Fibroblast of lung (primary cell): ENCODE results near the gene LIPK. TPM values are rescaled to one million over a fixed set of nuclear protein-coding genes. Genes with fewer than 3 reads are reported as not detected.

Experiments
- DNase-seq, 2 donors: peaks; one replicate each; pipeline versions ENCODE4 v3.0.0 to v3.0.0-alpha.2; 2010; ENCODE audit warnings: low read depth in 2 of 2
- H2AFZ ChIP-seq: 2 replicates; pipeline ENCODE4 v1.5.1; 2012; ENCODE audit warnings: low read length, control low read depth, inconsistent platforms
- H3K27ac ChIP-seq: 2 replicates; pipeline ENCODE4 v1.5.1; 2011; ENCODE audit warnings: low read length, control low read depth; ENCODE audit not compliant: insufficient read depth
- H3K27me3 ChIP-seq: 2 replicates; pipeline ENCODE4 v1.5.1; 2011; ENCODE audit warnings: mild to moderate bottlenecking, low read length; ENCODE audit not compliant: control insufficient read depth, insufficient read depth
- H3K36me3 ChIP-seq: 2 replicates; pipeline ENCODE4 v1.5.1; 2011; ENCODE audit warnings: low read length; ENCODE audit not compliant: control insufficient read depth, insufficient read depth
- H3K4me1 ChIP-seq: 2 replicates; pipeline ENCODE4 v1.5.1; 2011; ENCODE audit warnings: low read length; ENCODE audit not compliant: control insufficient read depth, insufficient read depth; ENCODE audit errors: extremely low read depth
- H3K4me2 ChIP-seq: 2 replicates; pipeline ENCODE4 v1.5.1; 2011; ENCODE audit warnings: low read length, control low read depth; ENCODE audit not compliant: insufficient read depth; ENCODE audit errors: extremely low read depth
- H3K4me3 ChIP-seq, 4 experiments: fragments of 200-600 bp in 1 of 4; sonication (generic) in 1 of 4; replicated peaks in 1 of 4; 2 replicates each; pipeline ENCODE4 v1.5.1; 2011 to 2016; ENCODE audit warnings: low read length in 4 of 4, low read depth in 3 of 4, mild to moderate bottlenecking in 3 of 4, control low read depth in 2 of 4, inconsistent platforms in 1 of 4, mixed read lengths in 1 of 4; ENCODE audit not compliant: insufficient read depth in 1 of 4; ENCODE audit errors: control extremely low read depth in 1 of 4
- H3K79me2 ChIP-seq: 2 replicates; pipeline ENCODE4 v1.5.1; 2012; ENCODE audit warnings: mild to moderate bottlenecking, low read length, inconsistent platforms; ENCODE audit not compliant: control insufficient read depth, insufficient read depth
- H3K9ac ChIP-seq: 2 replicates; pipeline ENCODE4 v1.5.1; 2011; ENCODE audit warnings: mild to moderate bottlenecking, low read length, control low read depth; ENCODE audit not compliant: insufficient read depth
- H3K9me3 ChIP-seq: 2 replicates; pipeline ENCODE4 v1.5.1; 2012; ENCODE audit warnings: low read depth, low read length; ENCODE audit not compliant: control insufficient read depth, insufficient read depth
- H4K20me1 ChIP-seq: 2 replicates; pipeline ENCODE4 v1.5.1; 2011; ENCODE audit warnings: low read length; ENCODE audit not compliant: control insufficient read depth, insufficient read depth; ENCODE audit errors: extremely low read depth
- CTCF ChIP-seq, 2 donors: IDR thresholded peaks in 1 of 2; conservative IDR thresholded peaks in 1 of 2; 1 replicate in 1 of 2; 2 replicates in 1 of 2; pipeline ENCODE4 v1.5.1; 2011 to 2012; ENCODE audit warnings: low read length in 2 of 2, control low read depth in 1 of 2, inconsistent platforms in 1 of 2, low read depth in 1 of 2, mild to moderate bottlenecking in 1 of 2
- EZH2 ChIP-seq: IDR thresholded peaks from 2 replicates; pipeline ENCODE4 v1.5.1; 2012; ENCODE audit warnings: low read length, control low read depth, mild to moderate bottlenecking; ENCODE audit errors: missing control alignments
- polyA plus RNA-seq, 2 donors: library from polyadenylated mRNA; depleted of rRNA in 1 of 2; stranded (reverse) in 1 of 2; unstranded in 1 of 2; fragments of >200 nt; gene quantifications; 2 replicates each; pipeline ENCODE4 v1.2.1, GENCODE V29; 2011 to 2012; ENCODE audit warnings: missing spikeins in 1 of 2
- total RNA-seq: library from RNA; depleted of rRNA; stranded (reverse); fragments of >200 nt; gene quantifications from 2 replicates; pipeline ENCODE4 v1.2.1, GENCODE V29; 2014

Gene LIPK
- total and polyA plus RNA-seq, 2 donors (not counting 1 experiment from before 2014, with no cell fraction given) = not detected

- Histone ChIP-seq H3K9ac (no peak within 1 kb of the TSS), H3K36me3 (no peaks in the 10 kb centered on the region), H3K4me2 (no peak within 1 kb of the TSS), H3K27me3 (no peaks in the 10 kb centered on the region), H3K79me2 (no peaks in the 10 kb centered on the region), H4K20me1 (no peaks in the 10 kb centered on the region), H2AFZ (no peak within 1 kb of the TSS), H3K4me3 (no peak within 1 kb of the TSS), H3K9me3 (no peaks in the 10 kb centered on the region), H3K27ac (no peak within 1 kb of the TSS), H3K4me1 (no peaks in the 10 kb centered on the region)
- TF ChIP-seq EZH2 (no peak), CTCF (conservative IDR thresholded peaks at IDR 0.05 in 1 of 2, IDR thresholded peaks at IDR 0.05 in 1 of 2; ENCODE audit: low read depth in 1 of 2, low read length in 2 of 2) (no peak)
- no peak for DNase-seq
Measured at GRCh38 chr10:88759366-88760101, 53.5 kb downstream of the LIPK start, which contains the start of gene LIPN. Gene LIPN, plus strand, starts transcription at chr10:88760020. Its CDS starts 1,386 bp downstream, at chr10:88761406.

DNA sequence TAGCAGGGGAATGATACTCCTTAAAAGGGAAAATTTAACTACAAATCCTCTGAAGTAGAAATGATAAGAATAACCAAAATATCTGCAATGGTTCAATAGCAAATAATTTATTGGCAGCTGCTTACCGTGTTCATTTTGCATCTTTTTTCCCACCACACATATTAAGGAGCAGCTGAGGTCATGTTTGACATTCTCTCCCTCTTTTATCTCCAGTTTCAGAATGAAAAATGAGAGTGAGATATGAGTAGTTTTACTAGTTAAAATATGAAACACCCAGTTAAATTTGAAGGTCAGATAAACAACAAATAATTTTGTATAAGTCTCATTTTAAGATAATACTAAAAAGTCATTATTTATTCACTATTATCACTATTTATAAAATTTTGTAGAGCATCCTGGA is 56.9 kb downstream of the LIPK start:
- no peak overlapping the region for H3K9ac ChIP-seq
- H3K27me3 ChIP-seq = no peaks in the 10 kb centered on the region
- H3K4me3 ChIP-seq = no peak overlapping the region
- no peaks in the 10 kb centered on the region for H3K4me1 ChIP-seq
- no peak overlapping the region for H3K27ac ChIP-seq
- no peak overlapping the region for H3K4me2 ChIP-seq
- DNase-seq = no peak
- TF ChIP-seq CTCF (conservative IDR thresholded peaks at IDR 0.05 in 1 of 2, IDR thresholded peaks at IDR 0.05 in 1 of 2; ENCODE audit: low read depth in 1 of 2, low read length in 2 of 2) = no peak
- no peak for TF ChIP-seq EZH2
- H3K36me3 ChIP-seq = no peaks in the 10 kb centered on the region
- H2AFZ ChIP-seq = no peak overlapping the region
- no peaks in the 10 kb centered on the region for H4K20me1 ChIP-seq
- no peaks in the 10 kb centered on the region for H3K79me2 ChIP-seq
- H3K9me3 ChIP-seq = no peaks in the 10 kb centered on the region

GRCh38 chr10:88763441-88763840 is 57.4 kb downstream of the LIPK start:
- H2AFZ ChIP-seq = no peak overlapping the region
- no peaks in the 10 kb centered on the region for H3K27me3 ChIP-seq
- no peaks in the 10 kb centered on the region for H3K79me2 ChIP-seq
- H3K27ac ChIP-seq = no peak overlapping the region
- H3K4me3 ChIP-seq = no peak overlapping the region
- no peaks in the 10 kb centered on the region for H3K9me3 ChIP-seq
- no peaks in the 10 kb centered on the region for H3K36me3 ChIP-seq
- H3K4me1 ChIP-seq = no peaks in the 10 kb centered on the region
- no peak overlapping the region for H3K4me2 ChIP-seq
- no peak overlapping the region for H3K9ac ChIP-seq
- TF ChIP-seq EZH2 (no peak), CTCF (conservative IDR thresholded peaks at IDR 0.05 in 1 of 2, IDR thresholded peaks at IDR 0.05 in 1 of 2; ENCODE audit: low read depth in 1 of 2, low read length in 2 of 2) (no peak)
- no peaks in the 10 kb centered on the region for H4K20me1 ChIP-seq
- DNase-seq = peak in 1 of 2 donors; percentile 5
